PC-9 (cell line): Measurements from ENCODE around the gene TCN1. TPM values are rescaled to one million over a fixed set of nuclear protein-coding genes. Genes with fewer than 3 reads are reported as not detected.
"Not testable (repeated sequence)": the region's sequence is repeated elsewhere in the genome, so short reads cannot be mapped to it uniquely, and the experiment has no call there.

Experiments
- BruUV-seq: library from RNA; stranded (reverse); fragments of 400-500 nt; replicated peaks from 2 replicates; lab custom pipeline; 2021; lab: Mats Ljungman, UMichigan
- CTCF ChIA-PET: fragments of 300-600 bp; sonication (Branson Sonifier 250); formaldehyde crosslinking; loops from one replicate; lab custom pipeline; 2022; ENCODE audit warnings: antibody characterized with exemption; lab: Charles Lee
- POLR2A ChIA-PET: fragments of 300-600 bp; sonication (Branson Sonifier 250); formaldehyde crosslinking; loops from one replicate; lab custom pipeline; 2022; ENCODE audit warnings: antibody characterized with exemption; ENCODE audit not compliant: unreplicated experiment; lab: Charles Lee
- DNase-seq, 2 experiments: peaks; one replicate each; pipeline versions ENCODE4 v3.0.0 to v3.0.0-alpha.2; 2015 to 2022; ENCODE audit warnings: mixed read lengths in 1 of 2
- H2AFZ ChIP-seq: fragments of 200-600 bp; sonication (generic); 2 replicates; pipeline ENCODE4 v1.8.1; 2017; ENCODE audit warnings: antibody characterized with exemption
- H3F3A ChIP-seq: fragments of 200-600 bp; sonication (generic); 2 replicates; pipeline ENCODE4 v1.8.1; 2017; ENCODE audit warnings: antibody characterized with exemption, mild to moderate bottlenecking, low read depth; ENCODE audit not compliant: insufficient read depth
- H3K27ac ChIP-seq: fragments of 200-600 bp; sonication (generic); 2 replicates; pipeline ENCODE4 v1.6.1; 2016; ENCODE audit warnings: mixed run types
- H3K27me3 ChIP-seq: fragments of 200-600 bp; sonication (generic); 2 replicates; pipeline ENCODE4 v1.6.1; 2016; ENCODE audit warnings: low read depth, mixed run types; ENCODE audit not compliant: insufficient read depth
- H3K36me3 ChIP-seq: fragments of 200-600 bp; sonication (generic); 2 replicates; pipeline ENCODE4 v1.6.1; 2016; ENCODE audit warnings: low read depth, mixed run types
- H3K4me1 ChIP-seq: fragments of 200-600 bp; sonication (generic); replicated peaks from 2 replicates; pipeline ENCODE4 v1.6.1; 2016; ENCODE audit warnings: mixed run types; ENCODE audit not compliant: insufficient read depth
- H3K4me2 ChIP-seq: fragments of 200-600 bp; sonication (generic); 2 replicates; pipeline ENCODE4 v1.6.1; 2017; ENCODE audit warnings: mixed run types
- H3K4me3 ChIP-seq: fragments of 200-600 bp; sonication (generic); 2 replicates; pipeline ENCODE4 v1.6.1; 2016; ENCODE audit warnings: mixed run types
- H3K79me2 ChIP-seq: fragments of 200-600 bp; sonication (generic); 2 replicates; pipeline ENCODE4 v1.6.1; 2017; ENCODE audit warnings: low read depth, mixed run types
- H3K9me2 ChIP-seq: fragments of 200-600 bp; sonication (generic); 2 replicates; pipeline ENCODE4 v1.8.1; 2017; ENCODE audit warnings: mild to moderate bottlenecking; ENCODE audit not compliant: insufficient read depth
- H3K9me3 ChIP-seq: fragments of 200-600 bp; sonication (generic); 2 replicates; pipeline ENCODE4 v1.8.1; 2016; ENCODE audit warnings: low read depth; ENCODE audit not compliant: insufficient read depth
- H4K20me1 ChIP-seq: fragments of 200-600 bp; sonication (generic); 2 replicates; pipeline ENCODE4 v1.8.1; 2017; ENCODE audit not compliant: insufficient read depth
- EZH2 ChIP-seq: fragments of 200-600 bp; sonication (generic); IDR thresholded peaks from 2 replicates; pipeline ENCODE4 v1.8.0; 2017; ENCODE audit warnings: antibody characterized with exemption, low read depth
- intact Hi-C: fragments of 100-400 bp; cut with micrococcal nuclease; formaldehyde crosslinking; loops from one replicate; pipeline ENCODE4 v1.10.0; 2022; ENCODE audit not compliant: unreplicated experiment
- total RNA-seq: library from RNA; stranded (reverse); gene quantifications from 2 replicates; pipeline ENCODE4 v1.2.3, GENCODE V29; 2021
- TF ChIP-seq, protein P1 (sequence below): fragments of 200-600 bp; sonication (generic); conservative IDR thresholded peaks from 2 replicates; pipeline ENCODE4 v1.6.1; 2017; ENCODE audit warnings: mixed run types, antibody characterized with exemption, mild to moderate bottlenecking, moderate library complexity

Gene TCN1
- total RNA-seq, 1 experiment from 2014 or later = 1.4 TPM

DNA sequence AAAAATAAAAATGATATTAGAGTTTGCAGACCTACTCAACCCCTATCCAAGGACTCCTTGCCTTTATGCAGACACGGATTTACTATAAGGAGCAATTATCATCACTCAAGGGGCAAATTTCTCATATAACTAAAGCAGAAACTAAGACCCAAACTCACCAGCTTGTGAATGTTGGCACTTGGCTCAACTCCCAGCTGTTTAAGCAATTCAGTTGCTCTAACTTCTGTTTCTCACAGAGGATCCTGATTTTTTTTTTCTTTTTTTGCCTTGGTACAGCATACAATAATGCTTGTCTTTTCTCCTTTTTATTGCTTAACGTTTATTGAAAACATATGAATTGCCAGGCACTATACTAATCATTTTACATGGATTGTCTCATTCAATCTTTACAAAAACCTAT, 11.4 kb downstream of the TCN1 start:
- Histone ChIP-seq H3K27me3 (no peaks in the 10 kb centered on the region), H3K36me3 (no peaks in the 10 kb centered on the region), H3K9me3 (no peaks in the 10 kb centered on the region), H3F3A (peaks cover 25% of the 10 kb centered on the region; the same call in 1 of the 2 replicates), H4K20me1 (no peaks in the 10 kb centered on the region), H3K27ac (no peak overlapping the region), H3K79me2 (no peaks in the 10 kb centered on the region), H3K4me1 (peaks cover 33% of the 10 kb centered on the region), H3K9me2 (no peaks in the 10 kb centered on the region), H2AFZ (no peak overlapping the region), H3K4me2 (no peak overlapping the region), H3K4me3 (no peak overlapping the region)
- TF ChIP-seq EZH2 = no peak
- TF ChIP-seq, protein P1, sequence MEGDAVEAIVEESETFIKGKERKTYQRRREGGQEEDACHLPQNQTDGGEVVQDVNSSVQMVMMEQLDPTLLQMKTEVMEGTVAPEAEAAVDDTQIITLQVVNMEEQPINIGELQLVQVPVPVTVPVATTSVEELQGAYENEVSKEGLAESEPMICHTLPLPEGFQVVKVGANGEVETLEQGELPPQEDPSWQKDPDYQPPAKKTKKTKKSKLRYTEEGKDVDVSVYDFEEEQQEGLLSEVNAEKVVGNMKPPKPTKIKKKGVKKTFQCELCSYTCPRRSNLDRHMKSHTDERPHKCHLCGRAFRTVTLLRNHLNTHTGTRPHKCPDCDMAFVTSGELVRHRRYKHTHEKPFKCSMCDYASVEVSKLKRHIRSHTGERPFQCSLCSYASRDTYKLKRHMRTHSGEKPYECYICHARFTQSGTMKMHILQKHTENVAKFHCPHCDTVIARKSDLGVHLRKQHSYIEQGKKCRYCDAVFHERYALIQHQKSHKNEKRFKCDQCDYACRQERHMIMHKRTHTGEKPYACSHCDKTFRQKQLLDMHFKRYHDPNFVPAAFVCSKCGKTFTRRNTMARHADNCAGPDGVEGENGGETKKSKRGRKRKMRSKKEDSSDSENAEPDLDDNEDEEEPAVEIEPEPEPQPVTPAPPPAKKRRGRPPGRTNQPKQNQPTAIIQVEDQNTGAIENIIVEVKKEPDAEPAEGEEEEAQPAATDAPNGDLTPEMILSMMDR = no peak
- no peak for DNase-seq
- intact Hi-C loops = loop anchor here (5.0 kb wide), 1 partner anchor 43 kb away; the partner anchor contains the start of gene MRPL16
- no TSS peak for BruUV-seq
- ChIA-PET POLR2A (no interaction called here), CTCF (no interaction called here)

DNA sequence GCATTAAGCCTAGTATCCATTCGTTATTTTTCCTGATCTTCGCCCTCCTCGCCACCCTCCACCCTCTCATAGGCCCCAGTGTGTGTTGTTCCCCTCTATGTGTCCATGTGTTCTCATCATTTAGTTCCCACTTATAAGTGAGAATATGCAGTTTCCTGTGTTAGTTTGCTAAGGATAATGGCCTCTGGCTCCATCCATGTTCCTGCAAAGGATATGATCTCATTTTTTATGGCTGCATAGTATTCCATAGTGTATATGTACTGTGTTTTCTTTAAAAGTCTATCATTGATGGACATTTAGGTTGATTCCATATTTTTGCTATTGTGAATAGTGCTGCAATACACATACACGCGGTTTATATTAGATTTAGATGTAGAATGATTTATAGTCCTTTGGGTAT, 14.9 kb downstream of the TCN1 start:
- H3K9me2 ChIP-seq, DNase-seq, H3K36me3 ChIP-seq, H2AFZ ChIP-seq, H3K79me2 ChIP-seq, H3K4me2 ChIP-seq, BruUV-seq, intact Hi-C loops, H3F3A ChIP-seq, H3K27me3 ChIP-seq, H3K9me3 ChIP-seq, H3K4me3 ChIP-seq, CTCF ChIA-PET, H3K27ac ChIP-seq, H3K4me1 ChIP-seq, H4K20me1 ChIP-seq: not testable (repeated sequence)
- POLR2A ChIA-PET = interaction anchor here (0.6 kb wide), 1 partner anchor 21 kb away, joined by 5 read pairs; no protein-coding TSS in a partner anchor

DNA sequence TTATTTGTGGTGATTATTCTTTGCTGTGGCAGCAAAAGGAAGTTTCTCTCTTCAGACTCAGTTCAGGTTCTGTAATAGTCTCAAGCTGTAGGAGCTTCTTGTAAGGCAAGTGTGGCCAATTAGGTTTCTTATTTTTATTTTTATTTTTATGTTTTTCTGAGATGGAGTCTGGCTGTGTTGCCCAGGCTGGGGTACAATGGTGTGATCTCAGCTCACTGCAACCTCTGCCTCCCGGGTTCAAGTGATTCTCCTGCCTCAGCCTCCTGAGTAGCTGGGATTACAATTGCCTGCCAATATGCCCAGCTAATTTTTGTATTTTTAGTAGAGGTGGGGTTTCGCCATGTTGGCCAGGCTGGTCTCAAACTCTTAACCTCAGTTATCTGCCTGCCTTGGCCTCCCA, 16.7 kb downstream of the TCN1 start:
- H3K9me3 ChIP-seq, H3K27ac ChIP-seq, DNase-seq, H3F3A ChIP-seq, H2AFZ ChIP-seq, H3K4me3 ChIP-seq, POLR2A ChIA-PET, H3K79me2 ChIP-seq, H3K27me3 ChIP-seq, H3K36me3 ChIP-seq, H3K4me1 ChIP-seq, H3K4me2 ChIP-seq, BruUV-seq, H3K9me2 ChIP-seq, H4K20me1 ChIP-seq, intact Hi-C loops: not testable (repeated sequence)
- CTCF ChIA-PET = interaction anchor here (0.6 kb wide), 1 partner anchor 72 kb away, joined by 3 read pairs; no protein-coding TSS in a partner anchor

DNA sequence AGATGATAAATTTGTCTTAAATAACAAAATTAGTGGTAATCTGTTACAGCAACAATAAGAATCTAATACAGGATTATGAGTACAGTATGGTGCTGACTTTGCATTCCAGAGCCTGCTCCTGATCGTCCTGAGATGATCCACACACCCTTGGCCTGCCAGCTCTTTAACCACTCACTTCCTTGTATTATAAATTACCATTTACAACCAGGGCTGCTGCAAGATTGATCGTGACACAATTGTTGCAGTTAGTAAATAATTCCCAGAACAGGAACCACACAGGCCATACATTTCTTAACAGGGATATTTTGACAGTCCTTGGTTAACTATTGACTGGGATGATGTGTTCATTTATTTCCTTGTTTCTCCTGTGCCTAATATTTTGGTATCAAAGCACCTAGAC, 17.2 kb downstream of the TCN1 start:
- no TSS peak for BruUV-seq
- Histone ChIP-seq H3K9me3 (no peaks in the 10 kb centered on the region), H3K79me2 (no peaks in the 10 kb centered on the region), H3K36me3 (no peaks in the 10 kb centered on the region), H3F3A (no peaks in the 10 kb centered on the region), H3K27me3 (no peaks in the 10 kb centered on the region), H4K20me1 (no peaks in the 10 kb centered on the region), H3K9me2 (no peaks in the 10 kb centered on the region), H3K4me2 (no peak overlapping the region), H3K4me3 (no peak overlapping the region), H3K27ac (no peak overlapping the region), H2AFZ (no peak overlapping the region), H3K4me1 (no peaks in the 10 kb centered on the region)
- intact Hi-C loops = no loop called here
- CTCF ChIA-PET = interaction anchor here (0.6 kb wide), 1 partner anchor 72 kb away, joined by 3 read pairs; no protein-coding TSS in a partner anchor
- DNase-seq = no peak
- POLR2A ChIA-PET = no interaction called here
- TF ChIP-seq, protein P1 = no peak
- TF ChIP-seq EZH2 = no peak

DNA sequence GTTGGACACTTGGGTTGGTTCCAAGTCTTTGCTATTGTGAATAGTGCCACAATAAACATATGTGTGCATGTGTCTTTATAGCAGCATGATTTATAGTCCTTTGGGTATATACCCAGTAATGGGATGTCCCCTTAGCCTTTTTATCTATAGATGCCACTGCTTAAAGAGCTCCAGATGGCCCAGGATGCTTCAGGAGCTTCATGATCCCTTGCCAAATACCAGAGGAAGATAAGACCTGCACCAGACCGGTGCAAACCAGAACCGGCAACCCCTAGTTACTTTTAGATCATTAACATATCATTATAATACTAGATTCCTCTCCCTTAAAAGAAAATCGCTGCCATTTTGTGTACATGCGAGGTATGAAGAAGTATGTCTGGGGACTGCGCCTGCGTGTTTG, 17.8 kb downstream of the TCN1 start:
- H3K27me3 ChIP-seq, H3K9me3 ChIP-seq, H2AFZ ChIP-seq, POLR2A ChIA-PET, H3K4me2 ChIP-seq, CTCF ChIA-PET, H3K36me3 ChIP-seq, H3F3A ChIP-seq, BruUV-seq, intact Hi-C loops, DNase-seq, H3K9me2 ChIP-seq, H3K79me2 ChIP-seq, H4K20me1 ChIP-seq, H3K27ac ChIP-seq, H3K4me3 ChIP-seq, H3K4me1 ChIP-seq: not testable (repeated sequence)
